Gastroesophageal sphincter (tissue), 4 donors: ENCODE measurements around the gene CD300LB. TPM values are rescaled to one million over a fixed set of nuclear protein-coding genes. Genes with fewer than 3 reads are reported as not detected.

Source experiments
- ATAC-seq: fragments of 150-250 bp; one replicate; pipeline ENCODE4 v1.9.1; 2016; ENCODE audit warnings: mild to moderate bottlenecking, moderate library complexity
- H3K27ac ChIP-seq, 4 donors: fragments of 200-600 bp; sonication (generic) in 3 of 4; 1 replicate in 3 of 4; 2 replicates in 1 of 4; pipeline ENCODE4 v1.5.1; 2016 to 2019
- H3K27me3 ChIP-seq: fragments of 200-600 bp; sonication (generic); one replicate; pipeline ENCODE4 v1.5.1; 2019
- H3K36me3 ChIP-seq, 2 donors: fragments of 200-600 bp; sonication (generic); one replicate each; pipeline ENCODE4 v1.5.1; 2019; ENCODE audit warnings: control low read depth in 1 of 2
- H3K4me1 ChIP-seq, 3 donors: fragments of 200-600 bp; sonication (generic); 1 replicate in 2 of 3; 2 replicates in 1 of 3; pipeline ENCODE4 v1.5.1; 2016 to 2019; ENCODE audit warnings: control low read depth in 2 of 3
- H3K4me3 ChIP-seq, 2 donors: fragments of 200-600 bp; sonication (generic); one replicate each; pipeline ENCODE4 v1.5.1; 2019; ENCODE audit warnings: mild to moderate bottlenecking in 1 of 2, moderate library complexity in 1 of 2
- H3K9me3 ChIP-seq, 3 donors: fragments of 200-600 bp; sonication (generic); one replicate each; pipeline ENCODE4 v1.5.1; 2017 to 2019; ENCODE audit warnings: control low read depth in 2 of 3
- CTCF ChIP-seq, 4 experiments: fragments of 200-600 bp in 2 of 4; fragments of 450-650 bp in 2 of 4; sonication (generic) in 1 of 4; IDR thresholded peaks; one replicate each; pipeline ENCODE4 v1.5.1; 2017 to 2019; ENCODE audit warnings: antibody characterized with exemption in 4 of 4, mild to moderate bottlenecking in 2 of 4, moderate library complexity in 2 of 4
- EP300 ChIP-seq: sonication (generic); formaldehyde crosslinking; IDR thresholded peaks from one replicate; pipeline ENCODE4 v1.6.1; 2017; ENCODE audit warnings: antibody characterized with exemption, mild to moderate bottlenecking
- POLR2A ChIP-seq, 2 donors: fragments of 450-650 bp; IDR thresholded peaks; one replicate each; pipeline ENCODE4 v1.6.1; 2017; ENCODE audit warnings: antibody characterized with exemption in 2 of 2, mild to moderate bottlenecking in 2 of 2, moderate library complexity in 1 of 2
- POLR2AphosphoS5 ChIP-seq: sonication (generic); formaldehyde crosslinking; IDR thresholded peaks from one replicate; pipeline ENCODE4 v1.6.1; 2017; ENCODE audit warnings: antibody characterized with exemption
- WGBS, 2 donors: methylation state at CpG; one replicate each; pipeline ENCODE4 v1.1.5; 2018; ENCODE audit warnings: low coverage in 1 of 2; 5-methylcytosine and 5-hydroxymethylcytosine counted together
- total RNA-seq, 4 donors: library from RNA; depleted of rRNA; stranded (reverse); fragments of >200 nt; gene quantifications; one replicate each; pipeline ENCODE4 v1.1.0, GENCODE V29; 2016

The CD300LB gene
- total RNA-seq, 4 donors from 2014 or later = 0.67 to 1.0 TPM; not detected in 2

- 82% methylated on average over 3 of the region's 7 CpGs for WGBS, 2 donors
- Histone ChIP-seq H3K27me3 (peaks cover 71% of the 10 kb centered on the region), H3K4me3 (no peak overlapping the region), H3K36me3 (no peaks in the 10 kb centered on the region), H3K27ac (no peak overlapping the region), H3K4me1 (no peaks in the 10 kb centered on the region), H3K9me3 (peaks cover 0 to under 1% (median 0%) of the 10 kb centered on the region in 3 donors)
- TF ChIP-seq EP300 (no peak), POLR2A (IDR thresholded peaks at IDR 0.05) (no peak), POLR2AphosphoS5 (no peak), CTCF (IDR thresholded peaks at IDR 0.05) (no peak)
- no peak for ATAC-seq
These were observed 49.7 kb downstream of the CD300LB start for GRCh38 chr17:74481621-74482020.

GRCh38 chr17:74480290-74480689, 51.0 kb downstream of the CD300LB start:
- H3K27ac ChIP-seq = no peak overlapping the region
- H3K9me3 ChIP-seq = peaks cover 0 to 14% (median 0%) of the 10 kb centered on the region in 3 donors
- TF ChIP-seq POLR2A (IDR thresholded peaks at IDR 0.05) = no peak
- TF ChIP-seq POLR2AphosphoS5 = no peak
- TF ChIP-seq CTCF (IDR thresholded peaks at IDR 0.05) = no peak
- TF ChIP-seq EP300 = no peak
- H3K27me3 ChIP-seq = peaks cover 76% of the 10 kb centered on the region
- H3K4me3 ChIP-seq = no peak overlapping the region
- WGBS, 2 donors = 18 to 60% methylated on average over 1 of the region's 8 CpGs
- no peaks in the 10 kb centered on the region for H3K4me1 ChIP-seq
- H3K36me3 ChIP-seq = no peaks in the 10 kb centered on the region
- no peak for ATAC-seq

GRCh38 chr17:74478420-74479100, 52.7 kb downstream of the CD300LB start:
- no peak for TF ChIP-seq CTCF (IDR thresholded peaks at IDR 0.05)
- TF ChIP-seq EP300 = no peak
- TF ChIP-seq POLR2AphosphoS5 = no peak
- TF ChIP-seq POLR2A (IDR thresholded peaks at IDR 0.05) = no peak
- Histone ChIP-seq H3K27ac (no peak overlapping the region), H3K9me3 (peaks cover 0 to 18% (median 0%) of the 10 kb centered on the region in 3 donors), H3K4me3 (no peak overlapping the region), H3K27me3 (peaks cover 80% of the 10 kb centered on the region), H3K36me3 (no peaks in the 10 kb centered on the region), H3K4me1 (no peaks in the 10 kb centered on the region)
- 28 to 52% methylated on average over 4 to 5 of the region's 6 CpGs for WGBS, 2 donors
- peak; percentile 45 for ATAC-seq

- Histone ChIP-seq H3K36me3 (no peaks in the 10 kb centered on the region), H3K9me3 (peaks cover 0 to 18% (median 0%) of the 10 kb centered on the region in 3 donors), H3K4me3 (no peak overlapping the region), H3K27ac (no peak overlapping the region), H3K4me1 (no peaks in the 10 kb centered on the region), H3K27me3 (peaks cover 88% of the 10 kb centered on the region)
- ATAC-seq = no peak
- WGBS, 2 donors = 65 to 86% methylated on average over 1 to 3 of the region's 4 CpGs
- TF ChIP-seq CTCF (IDR thresholded peaks at IDR 0.05) (no peak), POLR2A (IDR thresholded peaks at IDR 0.05) (no peak), POLR2AphosphoS5 (no peak), EP300 (no peak)
These were observed 53.9 kb downstream of the CD300LB start for GRCh38 chr17:74477411-74477810.

- Histone ChIP-seq H3K36me3 (no peaks in the 10 kb centered on the region), H3K9me3 (peaks cover 0 to 18% (median 0%) of the 10 kb centered on the region in 3 donors), H3K27me3 (peaks cover 91% of the 10 kb centered on the region), H3K4me1 (no peaks in the 10 kb centered on the region), H3K27ac (no peak overlapping the region), H3K4me3 (no peak overlapping the region)
- no peak for ATAC-seq
- 80 to 90% methylated on average over 1 to 2 of the region's 4 CpGs for WGBS, 2 donors
- no peak for TF ChIP-seq POLR2AphosphoS5
These were observed 56.1 kb downstream of the CD300LB start for GRCh38 chr17:74475189-74475588.
